Vagina (tissue), 2 donors: ENCODE measurements around the gene FADS1. TPM values are rescaled to one million over a fixed set of nuclear protein-coding genes. Genes with fewer than 3 reads are reported as not detected.

Experiments
- DNase-seq, 2 donors: peaks; one replicate each; pipeline ENCODE4 v3.0.0-alpha.2; 2017; ENCODE audit errors: extremely low spot score in 2 of 2
- H3K27ac ChIP-seq: fragments of 200-600 bp; sonication (generic); one replicate; pipeline ENCODE4 v1.5.1; 2019
- H3K27me3 ChIP-seq: fragments of 200-600 bp; sonication (generic); one replicate; pipeline ENCODE4 v1.5.1; 2019
- H3K36me3 ChIP-seq, 2 donors: fragments of 200-600 bp; sonication (generic); one replicate each; pipeline ENCODE4 v1.5.1; 2017 to 2019
- H3K4me1 ChIP-seq: fragments of 200-600 bp; sonication (generic); one replicate; pipeline ENCODE4 v1.5.1; 2019
- H3K4me3 ChIP-seq, 2 donors: fragments of 200-600 bp; sonication (generic); 1 replicate in 1 of 2; 2 replicates in 1 of 2; pipeline ENCODE4 v1.5.1; 2016 to 2019
- H3K9me3 ChIP-seq: fragments of 200-600 bp; sonication (generic); one replicate; pipeline ENCODE4 v1.5.1; 2019
- CTCF ChIP-seq, 3 experiments: fragments of 450-650 bp in 2 of 3; fragments of 200-600 bp in 1 of 3; sonication (generic) in 1 of 3; IDR thresholded peaks; one replicate each; pipeline ENCODE4 v1.5.1; 2017 to 2019; ENCODE audit warnings: antibody characterized with exemption in 3 of 3, mild to moderate bottlenecking in 2 of 3, moderate library complexity in 2 of 3
- POLR2A ChIP-seq, 2 donors: fragments of 450-650 bp; IDR thresholded peaks; one replicate each; pipeline ENCODE4 v1.6.1; 2017; ENCODE audit warnings: antibody characterized with exemption in 2 of 2, mild to moderate bottlenecking in 2 of 2, moderate library complexity in 2 of 2
- POLR2AphosphoS5 ChIP-seq, 2 donors: sonication (generic); formaldehyde crosslinking; IDR thresholded peaks; one replicate each; pipeline ENCODE4 v1.9.0; 2017; ENCODE audit warnings: antibody characterized with exemption in 2 of 2, mild to moderate bottlenecking in 2 of 2, low read depth in 1 of 2; ENCODE audit not compliant: insufficient read depth in 1 of 2
- intact Hi-C: fragments of 100-400 bp; cut with DNase I; formaldehyde crosslinking; loops from one replicate; pipeline ENCODE4 v1.15.1; 2023
- total RNA-seq: library from RNA; depleted of rRNA; stranded (reverse); fragments of >200 nt; gene quantifications from one replicate; pipeline ENCODE4 v1.2.3, GENCODE V29; 2016

Gene FADS1
- total RNA-seq, 1 donor from 2014 or later: 9.8 TPM

- Histone ChIP-seq H3K27me3 (no peaks in the 10 kb centered on the region), H3K9me3 (no peaks in the 10 kb centered on the region), H3K36me3 (peaks cover 0 to 22% of the 10 kb centered on the region in 2 donors), H3K4me3 (no peak overlapping the region), H3K27ac (no peak overlapping the region), H3K4me1 (peaks cover 6% of the 10 kb centered on the region)
- no peak for DNase-seq
- no peak for TF ChIP-seq POLR2A (IDR thresholded peaks at IDR 0.05)
- no peak for TF ChIP-seq POLR2AphosphoS5 (IDR thresholded peaks at IDR 0.05; ENCODE audit: insufficient read depth in 1 of 2, low read depth in 1 of 2)
- TF ChIP-seq CTCF (IDR thresholded peaks at IDR 0.05): no peak
- intact Hi-C loops: no loop called here
Observed at GRCh38 chr11:61782299-61782698, 34.5 kb downstream of the FADS1 start.

- TF ChIP-seq CTCF (IDR thresholded peaks at IDR 0.05) (no peak), POLR2AphosphoS5 (IDR thresholded peaks at IDR 0.05; ENCODE audit: insufficient read depth in 1 of 2, low read depth in 1 of 2) (no peak), POLR2A (IDR thresholded peaks at IDR 0.05) (no peak)
- H3K9me3 ChIP-seq: no peaks in the 10 kb centered on the region
- no peak for DNase-seq
- no peak overlapping the region for H3K27ac ChIP-seq
- H3K4me3 ChIP-seq: no peak overlapping the region
- no peaks in the 10 kb centered on the region for H3K27me3 ChIP-seq
- peaks cover 10% of the 10 kb centered on the region for H3K4me1 ChIP-seq
- H3K36me3 ChIP-seq: peaks cover 0 to 15% of the 10 kb centered on the region in 2 donors
- intact Hi-C loops: no loop called here
Observed at GRCh38 chr11:61781585-61781984, 35.2 kb downstream of the FADS1 start.

GRCh38 chr11:61780581-61781162 is 36.1 kb downstream of the FADS1 start:
- intact Hi-C loops: no loop called here
- no peak for TF ChIP-seq CTCF (IDR thresholded peaks at IDR 0.05)
- TF ChIP-seq POLR2A (IDR thresholded peaks at IDR 0.05): no peak
- TF ChIP-seq POLR2AphosphoS5 (IDR thresholded peaks at IDR 0.05; ENCODE audit: insufficient read depth in 1 of 2, low read depth in 1 of 2): no peak
- Histone ChIP-seq H3K27me3 (no peaks in the 10 kb centered on the region), H3K9me3 (no peaks in the 10 kb centered on the region), H3K36me3 (peaks cover 0 to 7% of the 10 kb centered on the region in 2 donors), H3K4me1 (peaks cover 10% of the 10 kb centered on the region), H3K27ac (no peak overlapping the region), H3K4me3 (no peak overlapping the region)
- DNase-seq: no peak

GRCh38 chr11:61779666-61780525 is 36.9 kb downstream of the FADS1 start:
- H3K27me3 ChIP-seq: no peaks in the 10 kb centered on the region
- no peak overlapping the region for H3K4me3 ChIP-seq
- intact Hi-C loops: no loop called here
- H3K36me3 ChIP-seq: peaks cover 0 to 7% of the 10 kb centered on the region in 2 donors
- no peaks in the 10 kb centered on the region for H3K9me3 ChIP-seq
- H3K4me1 ChIP-seq: peaks cover 10% of the 10 kb centered on the region
- no peak overlapping the region for H3K27ac ChIP-seq
- TF ChIP-seq POLR2A (IDR thresholded peaks at IDR 0.05) (no peak), POLR2AphosphoS5 (IDR thresholded peaks at IDR 0.05; ENCODE audit: insufficient read depth in 1 of 2, low read depth in 1 of 2) (no peak), CTCF (IDR thresholded peaks at IDR 0.05) (no peak)
- DNase-seq: no peak
